Suprapubic skin (tissue), 4 donors: Measurements from ENCODE around the gene KIF21B. TPM values are rescaled to one million over a fixed set of nuclear protein-coding genes. Genes with fewer than 3 reads are reported as not detected.

Experiments
- DNase-seq, 2 donors: peaks; one replicate each; pipeline ENCODE4 v3.0.0-alpha.2; 2019; ENCODE audit warnings: low spot score in 2 of 2
- H3K27ac ChIP-seq: fragments of 200-600 bp; sonication (generic); one replicate; pipeline ENCODE4 v1.5.1; 2019
- H3K27me3 ChIP-seq: fragments of 200-600 bp; sonication (generic); one replicate; pipeline ENCODE4 v1.5.1; 2019
- H3K36me3 ChIP-seq: fragments of 200-600 bp; sonication (generic); one replicate; pipeline ENCODE4 v1.5.1; 2019
- H3K4me1 ChIP-seq: fragments of 200-600 bp; sonication (generic); one replicate; pipeline ENCODE4 v1.5.1; 2019
- H3K4me3 ChIP-seq: fragments of 200-600 bp; sonication (generic); one replicate; pipeline ENCODE4 v1.5.1; 2019; ENCODE audit warnings: mild to moderate bottlenecking
- H3K9me3 ChIP-seq: fragments of 200-600 bp; sonication (generic); one replicate; pipeline ENCODE4 v1.5.1; 2019
- CTCF ChIP-seq, 2 donors: fragments of 200-600 bp in 1 of 2; fragments of 450-650 bp in 1 of 2; sonication (generic) in 1 of 2; IDR thresholded peaks; one replicate each; pipeline ENCODE4 v1.5.1; 2016 to 2019; ENCODE audit warnings: antibody characterized with exemption in 2 of 2, mild to moderate bottlenecking in 1 of 2, moderate library complexity in 1 of 2
- EP300 ChIP-seq: sonication (generic); formaldehyde crosslinking; IDR thresholded peaks from one replicate; pipeline ENCODE4 v1.6.1; 2017; ENCODE audit warnings: antibody characterized with exemption
- POLR2A ChIP-seq, 2 donors: fragments of 450-650 bp; IDR thresholded peaks; one replicate each; pipeline ENCODE4 v1.6.1; 2017; ENCODE audit warnings: antibody characterized with exemption in 2 of 2, mild to moderate bottlenecking in 2 of 2, moderate library complexity in 2 of 2
- POLR2AphosphoS5 ChIP-seq, 3 donors: sonication (generic); formaldehyde crosslinking; IDR thresholded peaks; one replicate each; pipeline ENCODE4 v1.6.1; 2017; ENCODE audit warnings: antibody characterized with exemption in 3 of 3
- WGBS: methylation state at CpG from one replicate; pipeline ENCODE4 v1.1.5; 2018; 5-methylcytosine and 5-hydroxymethylcytosine counted together
- total RNA-seq, 4 donors: library from RNA; depleted of rRNA; stranded (reverse); fragments of >200 nt; gene quantifications; one replicate each; pipeline ENCODE4 v1.1.0, GENCODE V29; 2016

Gene KIF21B
- total RNA-seq, 4 donors from 2014 or later: 0.65 to 2.3 (median 1.1) TPM

GRCh38 chr1:201054091-201054543, 30.6 kb upstream of the KIF21B start:
- Histone ChIP-seq H3K4me1 (peaks cover 7% of the 10 kb centered on the region), H3K36me3 (no peaks in the 10 kb centered on the region), H3K27ac (no peak overlapping the region), H3K9me3 (no peaks in the 10 kb centered on the region), H3K27me3 (no peaks in the 10 kb centered on the region), H3K4me3 (no peak overlapping the region)
- DNase-seq: no peak
- WGBS: 27% methylated on average over 7 of the region's 10 CpGs
- no peak for TF ChIP-seq EP300
- no peak for TF ChIP-seq POLR2A (IDR thresholded peaks at IDR 0.05)
- no peak for TF ChIP-seq CTCF (IDR thresholded peaks at IDR 0.05)
- TF ChIP-seq POLR2AphosphoS5 (IDR thresholded peaks at IDR 0.05): no peak

- TF ChIP-seq CTCF (IDR thresholded peaks at IDR 0.05): no peak
- DNase-seq: no peak
- Histone ChIP-seq H3K9me3 (no peaks in the 10 kb centered on the region), H3K36me3 (no peaks in the 10 kb centered on the region), H3K4me3 (no peak overlapping the region), H3K4me1 (peaks cover 7% of the 10 kb centered on the region), H3K27ac (no peak overlapping the region), H3K27me3 (no peaks in the 10 kb centered on the region)
- WGBS: 91% methylated on average over 19 of the region's 22 CpGs
Measured at GRCh38 chr1:201053155-201053860, 29.8 kb upstream of the KIF21B start.

GRCh38 chr1:201051399-201051798, 27.9 kb upstream of the KIF21B start:
- 85% methylated on average over 2 of the region's 2 CpGs for WGBS
- TF ChIP-seq POLR2A (IDR thresholded peaks at IDR 0.05): no peak
- no peak for TF ChIP-seq EP300
- no peak for TF ChIP-seq CTCF (IDR thresholded peaks at IDR 0.05)
- TF ChIP-seq POLR2AphosphoS5 (IDR thresholded peaks at IDR 0.05): no peak
- DNase-seq: no peak
- H3K27ac ChIP-seq: no peak overlapping the region
- no peak overlapping the region for H3K4me3 ChIP-seq
- no peaks in the 10 kb centered on the region for H3K36me3 ChIP-seq
- no peaks in the 10 kb centered on the region for H3K9me3 ChIP-seq
- H3K27me3 ChIP-seq: no peaks in the 10 kb centered on the region
- H3K4me1 ChIP-seq: peaks cover 7% of the 10 kb centered on the region

- H3K4me3 ChIP-seq: no peak overlapping the region
- H3K27ac ChIP-seq: no peak overlapping the region
- H3K4me1 ChIP-seq: peaks cover 7% of the 10 kb centered on the region
- WGBS: 89% methylated on average over 5 of the region's 5 CpGs
- H3K36me3 ChIP-seq: no peaks in the 10 kb centered on the region
- TF ChIP-seq EP300 (no peak), CTCF (IDR thresholded peaks at IDR 0.05) (no peak), POLR2AphosphoS5 (IDR thresholded peaks at IDR 0.05) (no peak), POLR2A (IDR thresholded peaks at IDR 0.05) (no peak)
- H3K9me3 ChIP-seq: no peaks in the 10 kb centered on the region
- no peak for DNase-seq
- H3K27me3 ChIP-seq: no peaks in the 10 kb centered on the region
Measured at GRCh38 chr1:201050515-201051277, 27.2 kb upstream of the KIF21B start.

- WGBS: 62% methylated on average over 5 of the region's 5 CpGs
- TF ChIP-seq POLR2AphosphoS5 (IDR thresholded peaks at IDR 0.05): no peak
- TF ChIP-seq POLR2A (IDR thresholded peaks at IDR 0.05): no peak
- Histone ChIP-seq H3K36me3 (no peaks in the 10 kb centered on the region), H3K27ac (no peak overlapping the region), H3K4me1 (peaks cover 5% of the 10 kb centered on the region), H3K4me3 (no peak overlapping the region), H3K9me3 (no peaks in the 10 kb centered on the region), H3K27me3 (no peaks in the 10 kb centered on the region)
- no peak for DNase-seq
Measured at GRCh38 chr1:201049248-201049831, 25.8 kb upstream of the KIF21B start.
